Measurements from ENCODE around the gene USP44. TPM values are rescaled to one million over a fixed set of nuclear protein-coding genes. Genes with fewer than 3 reads are reported as not detected.

USP44 gene
- total RNA-seq, 1 experiment from 2014 or later = 0.17 TPM

DNA sequence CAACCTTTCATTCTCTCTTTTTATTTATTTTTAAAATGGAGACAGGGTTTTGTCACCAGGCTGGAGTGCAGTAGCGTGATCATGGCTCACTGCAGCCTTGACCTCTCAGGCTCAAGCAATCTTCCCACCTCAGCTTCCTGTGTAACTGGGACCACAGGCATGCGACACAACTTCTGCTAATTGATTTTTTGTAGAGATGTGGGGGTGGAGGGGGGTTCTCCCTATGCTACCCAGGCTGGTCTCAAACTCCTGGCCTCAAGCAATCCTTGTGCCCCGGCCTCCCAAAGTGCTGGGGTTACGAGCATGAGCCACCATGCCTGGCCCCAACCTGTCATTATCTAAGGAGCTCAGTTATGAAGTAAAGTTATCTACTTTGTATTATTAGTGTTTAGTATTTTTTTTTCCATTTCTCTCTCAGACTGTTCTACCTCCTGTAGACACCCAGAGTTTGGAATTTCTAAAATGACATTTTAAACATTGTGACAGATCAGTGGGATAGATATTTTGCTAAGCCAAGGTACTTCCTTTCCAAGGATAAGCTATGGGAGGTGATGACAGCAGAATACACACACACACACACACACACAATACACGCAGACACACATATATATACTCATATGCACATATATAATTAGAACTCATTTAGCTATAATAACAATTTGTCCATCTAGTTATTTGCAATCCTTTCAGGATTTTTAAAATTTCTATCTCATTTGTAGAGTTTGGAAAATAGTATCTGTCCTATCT, 2.1 kb upstream of the USP44 start:
- Histone ChIP-seq H3K4me1 (ENCODE audit: control insufficient read depth in 1 of 2, insufficient read depth in 2 of 2, low read length in 2 of 2) (no peaks in the 10 kb centered on the region), H4K20me1 (ENCODE audit: insufficient read depth) (no peaks in the 10 kb centered on the region), H3K27ac (ENCODE audit: low read depth, low read length) (no peak overlapping the region), H3K79me2 (ENCODE audit: insufficient read depth, low read length) (no peaks in the 10 kb centered on the region), H3K9ac (ENCODE audit: low read length) (no peak overlapping the region), H3K4me2 (ENCODE audit: low read length) (no peak overlapping the region), H3K9me2 (ENCODE audit: insufficient read depth) (no peaks in the 10 kb centered on the region), H3K4me3 (replicated peaks in 1 of 2; ENCODE audit: low read depth in 1 of 2, low read length in 2 of 2) (no peak overlapping the region), H3K27me3 (ENCODE audit: insufficient read depth, low read length) (no peaks in the 10 kb centered on the region), H3K36me3 (ENCODE audit: control insufficient read depth in 1 of 2, insufficient read depth in 2 of 2, low read length in 2 of 2) (no peaks in the 10 kb centered on the region), H3K9me3 (ENCODE audit: control insufficient read depth in 1 of 2, insufficient read depth in 1 of 2, low read depth in 1 of 2, low read length in 2 of 2) (no peaks in the 10 kb centered on the region; a peak in 2 of 4 replicates), H2AFZ (ENCODE audit: low read depth, low read length, poor library complexity, severe bottlenecking) (no peak overlapping the region)
- ChIA-PET CTCF (no interaction called here), RAD21 (ENCODE audit: low non-redundant PET in 1 of 2, low total read pairs in 2 of 2, uncharacterized antibody in 2 of 2, unreplicated experiment in 2 of 2) (no interaction called here), POLR2A (no interaction called here)
- no peak for TF ChIP-seq ZNF274 (IDR thresholded peaks at IDR 0.05; ENCODE audit: low read depth, low read length)
- TF ChIP-seq, protein P1, sequence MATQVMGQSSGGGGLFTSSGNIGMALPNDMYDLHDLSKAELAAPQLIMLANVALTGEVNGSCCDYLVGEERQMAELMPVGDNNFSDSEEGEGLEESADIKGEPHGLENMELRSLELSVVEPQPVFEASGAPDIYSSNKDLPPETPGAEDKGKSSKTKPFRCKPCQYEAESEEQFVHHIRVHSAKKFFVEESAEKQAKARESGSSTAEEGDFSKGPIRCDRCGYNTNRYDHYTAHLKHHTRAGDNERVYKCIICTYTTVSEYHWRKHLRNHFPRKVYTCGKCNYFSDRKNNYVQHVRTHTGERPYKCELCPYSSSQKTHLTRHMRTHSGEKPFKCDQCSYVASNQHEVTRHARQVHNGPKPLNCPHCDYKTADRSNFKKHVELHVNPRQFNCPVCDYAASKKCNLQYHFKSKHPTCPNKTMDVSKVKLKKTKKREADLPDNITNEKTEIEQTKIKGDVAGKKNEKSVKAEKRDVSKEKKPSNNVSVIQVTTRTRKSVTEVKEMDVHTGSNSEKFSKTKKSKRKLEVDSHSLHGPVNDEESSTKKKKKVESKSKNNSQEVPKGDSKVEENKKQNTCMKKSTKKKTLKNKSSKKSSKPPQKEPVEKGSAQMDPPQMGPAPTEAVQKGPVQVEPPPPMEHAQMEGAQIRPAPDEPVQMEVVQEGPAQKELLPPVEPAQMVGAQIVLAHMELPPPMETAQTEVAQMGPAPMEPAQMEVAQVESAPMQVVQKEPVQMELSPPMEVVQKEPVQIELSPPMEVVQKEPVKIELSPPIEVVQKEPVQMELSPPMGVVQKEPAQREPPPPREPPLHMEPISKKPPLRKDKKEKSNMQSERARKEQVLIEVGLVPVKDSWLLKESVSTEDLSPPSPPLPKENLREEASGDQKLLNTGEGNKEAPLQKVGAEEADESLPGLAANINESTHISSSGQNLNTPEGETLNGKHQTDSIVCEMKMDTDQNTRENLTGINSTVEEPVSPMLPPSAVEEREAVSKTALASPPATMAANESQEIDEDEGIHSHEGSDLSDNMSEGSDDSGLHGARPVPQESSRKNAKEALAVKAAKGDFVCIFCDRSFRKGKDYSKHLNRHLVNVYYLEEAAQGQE (IDR thresholded peaks at IDR 0.05; ENCODE audit: low read depth) = no peak
- TF ChIP-seq EGR1 (IDR thresholded peaks at IDR 0.05; ENCODE audit: low read depth) = no peak
- no peak for TF ChIP-seq POLR2A (IDR thresholded peaks at IDR 0.05; ENCODE audit: borderline replicate concordance, extremely low read depth, insufficient read depth, insufficient read length)
- TF ChIP-seq SIN3A (IDR thresholded peaks at IDR 0.05; ENCODE audit: low read depth) = no peak
- no peak for TF ChIP-seq EZH2phosphoT487 (IDR thresholded peaks at IDR 0.05; ENCODE audit: borderline replicate concordance)
- no peak for ATAC-seq
- intact Hi-C loops (cut with micrococcal nuclease) = no loop called here
- no peak for DNase-seq (ENCODE audit: low read depth, low spot score)
- no TSS peak for BruUV-seq (replicated peaks)
